GM12865 (cell line): ENCODE results near the gene LEPROT.
A peak's percentile ranks its signal among the peaks of the same experiment; 100 is the strongest.
"Not testable (repeated sequence)": the region's sequence is repeated elsewhere in the genome, so short reads cannot be mapped to it uniquely, and the experiment has no call there.

ENCODE experiments used
- DNase-seq: peaks from one replicate; pipeline ENCODE4 v3.0.0; 2010; ENCODE audit warnings: low read depth
- H3K4me3 ChIP-seq: 2 replicates; pipeline ENCODE4 v1.5.1; 2011; ENCODE audit warnings: mild to moderate bottlenecking, low read depth, low read length, control low read depth
- TF ChIP-seq, protein P1 (sequence below): IDR thresholded peaks from 2 replicates; pipeline ENCODE4 v1.5.1; 2011; ENCODE audit warnings: low read length, control low read depth, low read depth, inconsistent platforms; ENCODE audit not compliant: insufficient read depth; ENCODE audit errors: missing control alignments

The LEPROT gene

GRCh38 chr1:65458730-65459396, 38.4 kb downstream of the LEPROT start:
- TF ChIP-seq, protein P1, sequence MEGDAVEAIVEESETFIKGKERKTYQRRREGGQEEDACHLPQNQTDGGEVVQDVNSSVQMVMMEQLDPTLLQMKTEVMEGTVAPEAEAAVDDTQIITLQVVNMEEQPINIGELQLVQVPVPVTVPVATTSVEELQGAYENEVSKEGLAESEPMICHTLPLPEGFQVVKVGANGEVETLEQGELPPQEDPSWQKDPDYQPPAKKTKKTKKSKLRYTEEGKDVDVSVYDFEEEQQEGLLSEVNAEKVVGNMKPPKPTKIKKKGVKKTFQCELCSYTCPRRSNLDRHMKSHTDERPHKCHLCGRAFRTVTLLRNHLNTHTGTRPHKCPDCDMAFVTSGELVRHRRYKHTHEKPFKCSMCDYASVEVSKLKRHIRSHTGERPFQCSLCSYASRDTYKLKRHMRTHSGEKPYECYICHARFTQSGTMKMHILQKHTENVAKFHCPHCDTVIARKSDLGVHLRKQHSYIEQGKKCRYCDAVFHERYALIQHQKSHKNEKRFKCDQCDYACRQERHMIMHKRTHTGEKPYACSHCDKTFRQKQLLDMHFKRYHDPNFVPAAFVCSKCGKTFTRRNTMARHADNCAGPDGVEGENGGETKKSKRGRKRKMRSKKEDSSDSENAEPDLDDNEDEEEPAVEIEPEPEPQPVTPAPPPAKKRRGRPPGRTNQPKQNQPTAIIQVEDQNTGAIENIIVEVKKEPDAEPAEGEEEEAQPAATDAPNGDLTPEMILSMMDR: no peak
- H3K4me3 ChIP-seq: no peak overlapping the region
- no peak for DNase-seq

DNA sequence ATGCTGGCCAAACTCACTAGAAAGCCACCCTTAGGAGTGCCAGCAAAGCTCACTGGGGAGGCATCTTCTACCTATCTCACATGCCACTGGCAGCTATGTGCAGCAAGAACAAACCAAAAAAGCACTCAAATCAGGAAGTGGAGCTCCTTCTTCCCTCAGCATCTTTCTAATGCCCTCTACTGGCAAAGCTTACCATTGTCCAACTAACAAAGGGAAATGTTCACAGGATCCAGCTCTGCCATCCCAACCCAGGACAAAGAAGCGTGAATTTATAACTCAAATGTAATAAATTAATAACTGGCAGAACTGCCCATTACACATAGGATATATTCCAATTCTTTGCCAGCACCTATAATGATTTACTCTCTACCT, 38.9 kb downstream of the LEPROT start:
- TF ChIP-seq, protein P1: peak; percentile 49
- no peak overlapping the region for H3K4me3 ChIP-seq
- DNase-seq: peak; percentile 56

DNA sequence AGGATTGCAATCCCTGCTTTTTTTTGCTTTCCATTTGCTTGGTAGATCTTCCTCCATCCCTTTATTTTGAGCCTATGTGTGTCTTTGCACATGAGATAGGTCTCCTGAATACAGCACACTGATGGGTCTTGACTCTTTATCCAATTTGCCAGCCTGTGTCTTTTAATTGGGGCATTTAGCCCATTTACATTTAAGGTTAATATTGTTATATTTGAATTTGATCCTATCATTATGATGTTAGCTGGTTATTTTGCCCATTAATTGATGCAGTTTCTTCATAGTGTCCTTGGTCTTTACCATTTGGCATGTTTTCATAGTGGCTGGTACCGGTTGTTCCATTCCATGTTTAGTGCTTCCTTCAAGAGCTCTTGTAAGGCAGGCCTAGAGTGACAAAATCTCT, 45.4 kb downstream of the LEPROT start:
- DNase-seq, H3K4me3 ChIP-seq: not testable (repeated sequence)

DNA sequence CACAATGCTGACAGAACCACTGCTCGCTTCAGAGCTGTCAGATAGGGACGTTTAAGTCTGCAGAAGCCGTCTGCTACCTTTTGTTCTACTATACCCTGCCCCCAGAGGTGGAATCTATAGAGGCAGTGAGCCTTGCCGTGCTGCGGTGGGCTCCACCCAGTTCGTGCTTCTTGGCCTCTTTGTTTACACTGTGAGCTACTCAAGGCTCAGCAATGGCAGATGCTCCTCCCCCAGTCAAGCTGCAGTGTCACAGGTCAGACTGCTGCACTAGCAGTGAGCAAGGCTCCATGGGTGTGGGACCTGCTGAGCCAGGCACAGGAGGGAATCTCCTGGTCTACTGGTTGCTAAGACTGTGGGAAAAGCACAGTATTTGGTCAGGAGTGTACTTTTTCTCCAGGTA, 47.1 kb downstream of the LEPROT start:
- H3K4me3 ChIP-seq: no peak overlapping the region
- peak; percentile 2 for DNase-seq
- TF ChIP-seq, protein P1: no peak

DNA sequence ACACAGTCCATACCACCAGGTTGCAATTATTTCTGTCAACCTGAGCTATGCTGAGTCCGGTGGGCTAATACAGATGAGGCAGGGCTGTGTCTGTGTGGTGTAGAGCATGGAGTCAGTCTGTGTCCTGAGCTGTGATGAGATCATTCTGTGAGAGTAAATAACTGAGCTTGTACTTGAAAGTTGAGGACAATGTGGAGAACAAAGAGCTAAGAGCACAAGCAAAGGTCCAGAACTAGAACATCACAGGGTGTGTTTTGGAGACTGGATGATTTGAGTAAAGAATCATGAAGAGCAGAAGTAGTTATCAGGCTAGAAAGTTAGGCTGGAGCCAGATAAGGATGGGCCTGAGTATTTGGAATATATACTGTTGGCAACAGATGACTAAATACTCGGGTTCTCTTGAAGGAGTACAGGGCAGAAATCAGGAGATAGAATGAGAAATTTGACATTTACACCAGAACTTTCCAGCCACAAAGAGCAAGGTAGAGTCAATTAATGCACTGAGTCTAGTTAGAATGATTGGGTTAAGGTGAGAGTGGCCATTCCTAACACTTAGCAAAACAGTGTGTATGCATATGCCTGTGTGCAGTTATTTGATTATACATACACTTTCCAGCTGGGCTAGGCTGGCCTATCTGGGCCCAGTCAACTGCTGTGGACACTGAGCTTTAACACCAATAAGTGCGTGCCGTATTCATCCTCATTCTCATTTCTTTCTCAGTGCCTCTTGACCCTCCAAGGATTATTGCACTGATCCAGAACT, 48.8 kb downstream of the LEPROT start:
- TF ChIP-seq, protein P1: no peak
- no peak overlapping the region for H3K4me3 ChIP-seq
- DNase-seq: no peak

DNA sequence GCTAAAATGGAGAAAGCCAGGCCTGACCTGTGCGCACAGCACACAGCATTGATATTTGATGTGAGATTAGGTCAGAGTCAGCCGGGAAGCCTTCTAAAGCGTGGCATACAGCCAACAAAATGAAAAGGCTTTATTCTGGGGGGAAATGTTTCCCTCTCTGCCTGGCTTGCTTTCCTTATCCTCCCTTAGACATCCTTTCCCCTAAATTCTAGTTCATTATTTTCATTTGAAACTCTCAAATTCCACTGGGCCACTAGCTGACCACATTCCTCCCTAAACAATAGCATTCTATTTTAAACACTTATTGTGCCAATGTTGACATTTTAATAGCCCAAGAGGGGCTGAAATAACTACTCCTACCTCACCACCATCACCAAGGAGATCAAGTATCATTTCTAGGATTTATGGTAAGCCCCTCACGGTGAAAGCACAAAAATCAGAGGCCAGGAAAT, 49.4 kb downstream of the LEPROT start:
- no peak overlapping the region for H3K4me3 ChIP-seq
- DNase-seq: no peak
- TF ChIP-seq, protein P1: no peak

GRCh38 chr1:65470766-65471165, 50.3 kb downstream of the LEPROT start:
- H3K4me3 ChIP-seq: no peak overlapping the region
- TF ChIP-seq, protein P1: no peak
- DNase-seq: no peak
